Astrocyte of the spinal cord (primary cell): Measurements from ENCODE around the gene MAMSTR.
A peak's percentile ranks its signal among the peaks of the same experiment; 100 is the strongest.
"Not testable (repeated sequence)": the region's sequence is repeated elsewhere in the genome, so short reads cannot be mapped to it uniquely, and the experiment has no call there.

Source experiments
- DNase-seq: peaks from one replicate; pipeline ENCODE4 v3.0.0; 2011; ENCODE audit warnings: low read depth, low spot score
- H3K4me3 ChIP-seq: 2 replicates; pipeline ENCODE4 v1.5.1; 2011; ENCODE audit warnings: low read depth, mild to moderate bottlenecking, low read length, moderate library complexity
- in situ Hi-C: cut with HindIII; loops from 2 replicates; pipeline ENCODE4 v1.10.0; 2017; ENCODE audit warnings: low sequenced_read_pairs
- TF ChIP-seq, protein P1 (sequence below): IDR thresholded peaks from 2 replicates; pipeline ENCODE4 v1.5.1; 2012; ENCODE audit warnings: low read depth, mild to moderate bottlenecking, low read length, inconsistent platforms

Gene MAMSTR

GRCh38 chr19:48719263-48720171, at the start of gene MAMSTR:
Gene MAMSTR, minus strand, starts transcription at chr19:48719725. Its CDS starts 694 bp downstream, at chr19:48719031.
- TF ChIP-seq, protein P1, sequence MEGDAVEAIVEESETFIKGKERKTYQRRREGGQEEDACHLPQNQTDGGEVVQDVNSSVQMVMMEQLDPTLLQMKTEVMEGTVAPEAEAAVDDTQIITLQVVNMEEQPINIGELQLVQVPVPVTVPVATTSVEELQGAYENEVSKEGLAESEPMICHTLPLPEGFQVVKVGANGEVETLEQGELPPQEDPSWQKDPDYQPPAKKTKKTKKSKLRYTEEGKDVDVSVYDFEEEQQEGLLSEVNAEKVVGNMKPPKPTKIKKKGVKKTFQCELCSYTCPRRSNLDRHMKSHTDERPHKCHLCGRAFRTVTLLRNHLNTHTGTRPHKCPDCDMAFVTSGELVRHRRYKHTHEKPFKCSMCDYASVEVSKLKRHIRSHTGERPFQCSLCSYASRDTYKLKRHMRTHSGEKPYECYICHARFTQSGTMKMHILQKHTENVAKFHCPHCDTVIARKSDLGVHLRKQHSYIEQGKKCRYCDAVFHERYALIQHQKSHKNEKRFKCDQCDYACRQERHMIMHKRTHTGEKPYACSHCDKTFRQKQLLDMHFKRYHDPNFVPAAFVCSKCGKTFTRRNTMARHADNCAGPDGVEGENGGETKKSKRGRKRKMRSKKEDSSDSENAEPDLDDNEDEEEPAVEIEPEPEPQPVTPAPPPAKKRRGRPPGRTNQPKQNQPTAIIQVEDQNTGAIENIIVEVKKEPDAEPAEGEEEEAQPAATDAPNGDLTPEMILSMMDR, result no peak
- no peak for DNase-seq
- H3K4me3 ChIP-seq, result peak within 1 kb of the TSS; percentile 49
- in situ Hi-C loops, result no loop called here

DNA sequence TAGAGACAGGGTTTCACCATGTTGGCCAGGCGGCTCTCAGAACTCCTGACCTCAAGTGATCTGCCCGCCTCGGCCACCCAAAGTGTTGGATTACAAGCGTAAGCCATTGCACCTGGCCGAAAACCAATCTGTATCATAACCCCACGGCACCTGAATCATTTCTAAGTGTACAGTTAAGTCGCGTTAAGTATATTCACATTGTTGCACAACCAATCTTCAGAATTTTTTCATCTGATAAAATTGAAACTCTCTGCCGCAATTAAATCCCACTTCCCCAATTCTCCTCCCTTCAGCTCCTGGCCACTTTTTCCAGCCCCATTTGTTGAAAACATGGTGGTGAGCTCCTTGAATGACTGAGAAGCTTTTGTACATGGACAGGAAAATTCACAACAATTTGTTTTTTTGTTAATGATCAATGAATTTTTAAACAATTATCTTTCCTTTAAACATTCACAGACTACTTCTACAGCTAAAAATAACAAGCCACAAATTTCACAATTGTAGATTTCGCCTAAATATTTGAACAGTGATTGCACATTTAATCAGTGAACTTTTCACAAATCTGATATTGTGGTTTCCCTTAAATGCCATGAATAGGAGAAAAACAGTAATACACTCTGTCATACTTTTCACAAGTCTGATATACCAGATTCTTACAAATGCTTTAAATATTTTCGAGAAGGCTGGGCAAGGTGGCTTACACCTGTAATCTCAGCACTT, 49.6 kb upstream of the MAMSTR start:
- in situ Hi-C loops, result no loop called here
- no peak overlapping the region for H3K4me3 ChIP-seq
- TF ChIP-seq, protein P1, result no peak
- no peak for DNase-seq

- H3K4me3 ChIP-seq, DNase-seq, in situ Hi-C loops: not testable (repeated sequence)
Measured at GRCh38 chr19:48768171-48768753, 48.7 kb upstream of the MAMSTR start.

GRCh38 chr19:48765816-48766215, 46.3 kb upstream of the MAMSTR start:
- DNase-seq, H3K4me3 ChIP-seq, in situ Hi-C loops: not testable (repeated sequence)

DNA sequence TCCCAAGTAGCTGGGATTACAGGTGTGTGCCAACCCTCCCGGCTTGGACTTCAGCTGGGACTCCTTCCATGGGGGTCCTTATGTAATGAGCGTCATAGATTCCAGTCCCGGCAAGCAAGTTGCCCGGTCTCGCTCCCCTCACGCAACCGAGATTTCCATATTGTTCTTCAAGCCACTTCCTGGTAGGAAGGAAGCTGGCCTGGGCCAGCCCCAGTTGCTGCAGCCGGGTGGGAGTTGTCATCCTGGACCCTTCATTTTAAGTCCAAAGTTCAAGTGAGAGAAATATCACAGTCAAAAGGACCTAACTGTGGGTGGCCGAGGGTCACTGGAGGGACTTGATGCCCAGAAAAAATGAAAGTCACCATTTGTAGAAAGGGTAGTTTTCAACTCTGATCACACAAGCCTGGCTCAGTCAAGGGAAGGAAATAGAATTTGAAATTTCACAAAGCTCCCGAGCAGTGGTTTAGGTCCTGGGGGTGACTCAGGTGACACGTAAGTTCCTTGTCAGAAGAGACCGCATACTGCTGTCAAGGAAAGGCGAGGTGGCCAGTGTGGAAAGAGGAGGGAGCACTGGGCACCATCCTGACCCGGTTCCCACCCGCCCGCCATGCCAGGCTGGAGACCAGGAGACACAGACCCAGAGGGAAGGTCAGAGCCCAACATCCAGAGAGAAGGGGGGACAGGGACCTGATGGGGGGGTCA, 41.1 kb upstream of the MAMSTR start:
- in situ Hi-C loops, result no loop called here
- no peak overlapping the region for H3K4me3 ChIP-seq
- DNase-seq, result no peak
- TF ChIP-seq, protein P1, result no peak

GRCh38 chr19:48757741-48758144, 38.2 kb upstream of the MAMSTR start:
- no peak overlapping the region for H3K4me3 ChIP-seq
- in situ Hi-C loops, result no loop called here
- TF ChIP-seq, protein P1, result no peak
- no peak for DNase-seq

DNA sequence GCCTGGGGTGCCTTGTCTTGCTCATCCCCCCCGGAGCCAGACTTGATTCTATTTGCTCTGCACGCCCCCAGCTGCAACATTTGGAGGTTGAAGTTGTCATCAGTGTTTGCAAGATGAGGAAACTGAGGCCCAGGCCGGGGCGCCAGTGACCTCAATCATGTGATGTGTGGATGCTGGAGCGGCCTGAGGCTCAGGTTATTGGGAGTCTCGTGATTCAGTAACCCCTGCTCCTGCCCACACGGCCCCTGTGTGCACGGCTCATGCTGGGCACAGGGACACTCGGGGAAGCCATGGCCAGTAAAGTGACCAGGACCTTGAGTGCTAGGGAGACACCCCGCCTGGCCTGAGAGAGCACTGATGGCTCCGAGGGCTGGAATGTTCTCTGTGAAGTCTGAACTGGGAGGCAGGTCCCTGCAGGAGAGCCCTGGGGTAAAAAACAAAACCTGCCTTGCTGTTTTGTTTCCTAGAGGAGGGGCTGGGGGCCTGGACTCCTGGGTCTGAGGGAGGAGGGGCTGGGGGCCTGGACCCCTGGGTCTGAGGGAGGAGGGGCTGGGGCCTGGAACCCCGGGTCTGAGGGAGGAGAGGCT, 37.7 kb upstream of the MAMSTR start:
- no peak for DNase-seq
- TF ChIP-seq, protein P1, result no peak
- H3K4me3 ChIP-seq, result no peak overlapping the region
- in situ Hi-C loops, result no loop called here
